Loucy (cell line): ENCODE data around the gene TEAD3.

Source experiments
- H2AFZ ChIP-seq: fragments of 200-600 bp; sonication (generic); 2 replicates; pipeline ENCODE4 v1.6.0; 2016; ENCODE audit warnings: antibody characterized with exemption, mild to moderate bottlenecking, low read length, moderate library complexity
- H3F3A ChIP-seq: fragments of 200-600 bp; 2 replicates; pipeline ENCODE4 v1.6.0; 2016; ENCODE audit warnings: antibody characterized with exemption, low read depth, mild to moderate bottlenecking
- H3K27me3 ChIP-seq: fragments of 200-600 bp; sonication (generic); 2 replicates; pipeline ENCODE4 v1.6.1; 2014; ENCODE audit warnings: low read length, mild to moderate bottlenecking; ENCODE audit not compliant: insufficient read depth, poor library complexity, severe bottlenecking
- H3K36me3 ChIP-seq: fragments of 200-600 bp; sonication (generic); 2 replicates; pipeline ENCODE4 v1.6.1; 2016; ENCODE audit warnings: low read length; ENCODE audit not compliant: insufficient read depth
- H3K4me1 ChIP-seq: fragments of 200-600 bp; sonication (generic); 2 replicates; pipeline ENCODE4 v1.5.1; 2014; ENCODE audit warnings: low read length, mild to moderate bottlenecking; ENCODE audit not compliant: insufficient read depth, poor library complexity, severe bottlenecking
- H3K4me2 ChIP-seq: fragments of 200-600 bp; sonication (generic); 2 replicates; pipeline ENCODE4 v1.6.0; 2014; ENCODE audit warnings: antibody characterized with exemption, low read length, low read depth, mild to moderate bottlenecking; ENCODE audit not compliant: poor library complexity, severe bottlenecking
- H3K4me3 ChIP-seq: fragments of 200-600 bp; sonication (generic); 2 replicates; pipeline ENCODE4 v1.5.1; 2014; ENCODE audit warnings: low read length, mild to moderate bottlenecking, mixed read lengths; ENCODE audit not compliant: poor library complexity, severe bottlenecking
- H3K79me2 ChIP-seq: fragments of 200-600 bp; sonication (generic); 2 replicates; pipeline ENCODE4 v1.6.1; 2014; ENCODE audit warnings: low read length; ENCODE audit not compliant: insufficient read depth
- H3K9ac ChIP-seq: fragments of 200-600 bp; sonication (generic); 2 replicates; pipeline ENCODE4 v1.6.0; 2014; ENCODE audit warnings: mild to moderate bottlenecking, low read depth, low read length, moderate library complexity; ENCODE audit not compliant: poor library complexity, severe bottlenecking
- H3K9me2 ChIP-seq: fragments of 200-600 bp; sonication (generic); replicated peaks from 2 replicates; pipeline ENCODE4 v1.6.1; 2016; ENCODE audit warnings: low read depth, low read length, mixed read lengths
- H3K9me3 ChIP-seq: fragments of 200-600 bp; sonication (generic); 2 replicates; pipeline ENCODE4 v1.6.1; 2014; ENCODE audit warnings: mild to moderate bottlenecking, antibody characterized with exemption, low read length, low read depth; ENCODE audit not compliant: insufficient read depth
- H4K20me1 ChIP-seq: fragments of 200-600 bp; sonication (generic); 2 replicates; pipeline ENCODE4 v1.6.0; 2014; ENCODE audit warnings: antibody characterized with exemption, low read length, mild to moderate bottlenecking; ENCODE audit not compliant: insufficient read depth, poor library complexity, severe bottlenecking
- CTCF ChIP-seq: fragments of 200-600 bp; sonication (generic); conservative IDR thresholded peaks from 2 replicates; pipeline ENCODE4 v1.5.1; 2014; ENCODE audit warnings: mild to moderate bottlenecking, antibody characterized with exemption, low read length
- EZH2phosphoT487 ChIP-seq: fragments of 200-600 bp; IDR thresholded peaks from 2 replicates; pipeline ENCODE4 v1.6.1; 2018; ENCODE audit warnings: antibody characterized with exemption, mild to moderate bottlenecking, moderate library complexity, borderline replicate concordance

Gene TEAD3

GRCh38 chr6:35514587-35514986 is 17.7 kb upstream of the TEAD3 start:
- H3K36me3 ChIP-seq = no peaks in the 10 kb centered on the region
- TF ChIP-seq CTCF (no peak), EZH2phosphoT487 (no peak)

GRCh38 chr6:35512740-35513139 is 15.9 kb upstream of the TEAD3 start, which contains the start of gene TULP1:
TSS of gene TULP1 (minus strand) at chr6:35512896. CDS start at chr6:35512858, 38 bp downstream.
- Histone ChIP-seq H3K79me2 (no peaks in the 10 kb centered on the region), H3F3A (no peaks in the 10 kb centered on the region), H3K9me3 (no peaks in the 10 kb centered on the region), H3K4me1 (no peaks in the 10 kb centered on the region), H3K9ac (no peak within 1 kb of the TSS), H3K4me2 (no peak within 1 kb of the TSS), H2AFZ (no peak within 1 kb of the TSS), H3K9me2 (no peaks in the 10 kb centered on the region), H4K20me1 (no peaks in the 10 kb centered on the region), H3K4me3 (no peak within 1 kb of the TSS), H3K27me3 (no peaks in the 10 kb centered on the region), H3K36me3 (no peaks in the 10 kb centered on the region)
- TF ChIP-seq EZH2phosphoT487 = no peak
- no peak for TF ChIP-seq CTCF

More at GRCh38 chr6:35514587-35514986, 17.7 kb upstream of the TEAD3 start:
- Histone ChIP-seq H3K4me1 (no peaks in the 10 kb centered on the region), H4K20me1 (no peaks in the 10 kb centered on the region), H3K9me2 (no peaks in the 10 kb centered on the region), H3K4me2 (no peak overlapping the region), H2AFZ (no peak overlapping the region), H3F3A (no peaks in the 10 kb centered on the region), H3K27me3 (no peaks in the 10 kb centered on the region), H3K4me3 (no peak overlapping the region), H3K9me3 (no peaks in the 10 kb centered on the region), H3K9ac (no peak overlapping the region), H3K79me2 (no peaks in the 10 kb centered on the region)

DNA sequence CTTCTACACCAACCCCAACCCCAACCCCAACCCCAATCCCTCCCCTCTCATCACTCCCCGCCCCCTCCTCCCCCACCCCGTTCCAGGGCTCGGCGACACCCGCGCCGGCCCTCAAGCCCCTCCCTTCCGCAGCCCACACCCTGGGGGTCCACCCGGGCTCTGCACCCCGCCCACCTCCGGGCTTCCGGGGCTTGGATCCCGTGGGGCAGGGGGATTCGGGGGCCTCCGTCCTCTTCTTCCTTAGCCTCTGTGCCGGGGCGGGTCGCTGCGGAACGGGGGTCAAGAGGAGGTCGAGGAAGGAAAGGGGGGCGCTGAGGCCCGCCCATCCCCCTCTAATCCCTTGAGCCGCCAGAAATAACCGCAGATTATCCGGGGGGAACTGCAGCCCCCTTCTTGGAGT is 15.1 kb upstream of the TEAD3 start:
- H3K79me2 ChIP-seq = no peaks in the 10 kb centered on the region
- no peaks in the 10 kb centered on the region for H3K27me3 ChIP-seq
- H2AFZ ChIP-seq = no peak overlapping the region
- no peak overlapping the region for H3K4me3 ChIP-seq
- H3K9me3 ChIP-seq = no peaks in the 10 kb centered on the region
- H3K9ac ChIP-seq = no peak overlapping the region
- H3K9me2 ChIP-seq = no peaks in the 10 kb centered on the region
- H3K36me3 ChIP-seq = no peaks in the 10 kb centered on the region
- H4K20me1 ChIP-seq = no peaks in the 10 kb centered on the region
- TF ChIP-seq CTCF = no peak
- no peak for TF ChIP-seq EZH2phosphoT487
- H3F3A ChIP-seq = no peaks in the 10 kb centered on the region
- no peaks in the 10 kb centered on the region for H3K4me1 ChIP-seq
- no peak overlapping the region for H3K4me2 ChIP-seq
